ENCODE data around the gene CPPED1.
"Not testable (repeated sequence)": the region's sequence is repeated elsewhere in the genome, so short reads cannot be mapped to it uniquely, and the experiment has no call there.

Gene CPPED1

DNA sequence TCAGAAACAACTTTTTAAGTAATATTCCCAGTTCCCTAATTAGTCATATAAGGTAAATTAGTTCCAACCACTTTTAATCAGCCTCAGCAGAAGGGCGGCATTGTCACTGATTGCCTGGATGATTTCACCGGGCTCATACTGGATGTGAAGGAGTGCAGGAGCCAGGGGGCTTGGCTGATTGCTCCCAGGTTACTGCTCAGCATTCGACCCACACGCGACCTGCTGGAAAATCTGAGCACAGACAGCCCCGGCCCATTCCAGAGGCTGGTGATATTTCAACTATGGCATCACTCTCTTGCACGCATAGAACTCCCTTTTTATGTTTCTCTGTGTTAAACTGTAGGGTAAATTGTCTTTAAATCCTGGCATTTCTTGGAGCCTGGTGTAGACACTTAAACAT is 34.2 kb downstream of the CPPED1 start:
- DNase-seq (ENCODE audit: low read depth in 2 of 3, low spot score in 2 of 3): no peak

- no peak for DNase-seq (ENCODE audit: low read depth in 2 of 3, low spot score in 2 of 3)
Measured at GRCh38 chr16:12767897-12768296, 35.8 kb downstream of the CPPED1 start.

- DNase-seq (ENCODE audit: low read depth in 2 of 3, low spot score in 2 of 3): no peak
Measured at GRCh38 chr16:12766853-12767252, 36.8 kb downstream of the CPPED1 start.

DNA sequence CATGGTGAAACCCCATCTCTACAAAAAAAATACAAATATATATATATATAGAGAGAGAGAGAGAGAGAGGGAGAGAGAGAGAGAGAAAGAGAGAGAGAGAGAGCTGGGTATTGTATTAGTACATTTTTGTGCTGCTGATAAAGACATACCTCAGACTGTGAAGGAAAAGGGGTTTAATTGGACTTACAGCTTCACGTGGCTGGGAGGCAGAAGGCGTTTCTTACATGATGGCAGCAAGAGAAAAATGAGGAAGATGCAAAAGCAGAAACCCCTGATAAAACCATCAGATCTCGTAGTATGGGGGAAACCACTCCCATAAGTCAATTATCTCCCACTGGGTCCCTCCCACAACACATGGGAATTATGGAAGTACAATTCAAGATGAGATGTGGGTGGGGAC is 37.5 kb downstream of the CPPED1 start:
- not testable (repeated sequence) for DNase-seq (ENCODE audit: low read depth in 2 of 3, low spot score in 2 of 3)

DNA sequence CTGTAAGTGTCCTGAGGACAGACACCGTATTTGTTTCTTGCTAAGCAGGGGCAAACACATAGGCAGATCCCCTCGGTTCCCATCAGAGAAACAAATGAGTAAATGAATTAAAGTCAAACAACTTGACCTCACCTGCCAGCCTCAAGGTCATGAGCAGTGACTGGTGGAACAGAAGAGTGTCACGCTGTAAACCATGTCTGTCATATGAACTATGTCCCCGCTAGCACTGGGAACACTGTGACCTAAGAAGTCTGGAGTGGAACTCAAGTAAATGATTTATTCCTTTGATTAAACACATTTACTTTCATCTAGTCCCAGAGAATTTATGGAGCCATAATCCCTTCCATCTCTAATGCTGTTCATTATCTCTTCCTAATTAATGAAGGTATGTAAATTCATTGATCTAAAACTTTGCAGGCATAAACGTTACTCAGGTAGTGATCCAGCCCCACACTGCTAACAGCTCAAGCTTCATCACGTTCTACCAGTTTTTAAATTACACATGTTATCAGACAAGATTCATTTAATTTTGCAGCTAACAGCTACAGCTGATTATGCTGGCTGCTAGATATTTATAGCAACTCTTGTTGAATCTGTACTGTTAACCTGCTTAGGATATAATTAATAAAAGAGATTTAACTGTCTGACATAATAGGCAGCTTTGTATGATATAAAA is 38.7 kb downstream of the CPPED1 start:
- no peak for DNase-seq (ENCODE audit: low read depth in 2 of 3, low spot score in 2 of 3)

DNA sequence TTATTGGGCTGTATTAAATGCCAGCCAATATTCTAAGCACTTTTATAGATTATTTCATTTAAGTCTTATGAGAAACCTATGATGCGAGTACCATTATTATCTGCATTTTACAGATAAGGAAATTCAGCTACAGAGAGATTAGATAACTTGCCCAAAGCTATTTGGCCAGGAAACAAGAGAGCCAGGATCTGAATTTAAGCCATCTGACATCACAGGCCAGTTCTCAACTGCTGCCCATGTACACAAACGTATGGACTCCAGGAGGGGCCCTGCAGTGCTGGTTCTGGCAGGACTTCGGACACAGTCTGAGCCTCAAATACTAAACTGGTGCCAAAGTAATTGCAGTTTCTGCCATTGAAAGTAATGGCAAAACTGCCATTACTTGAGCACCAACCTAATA is 40.2 kb downstream of the CPPED1 start:
- DNase-seq (ENCODE audit: low read depth in 2 of 3, low spot score in 2 of 3): no peak

DNA sequence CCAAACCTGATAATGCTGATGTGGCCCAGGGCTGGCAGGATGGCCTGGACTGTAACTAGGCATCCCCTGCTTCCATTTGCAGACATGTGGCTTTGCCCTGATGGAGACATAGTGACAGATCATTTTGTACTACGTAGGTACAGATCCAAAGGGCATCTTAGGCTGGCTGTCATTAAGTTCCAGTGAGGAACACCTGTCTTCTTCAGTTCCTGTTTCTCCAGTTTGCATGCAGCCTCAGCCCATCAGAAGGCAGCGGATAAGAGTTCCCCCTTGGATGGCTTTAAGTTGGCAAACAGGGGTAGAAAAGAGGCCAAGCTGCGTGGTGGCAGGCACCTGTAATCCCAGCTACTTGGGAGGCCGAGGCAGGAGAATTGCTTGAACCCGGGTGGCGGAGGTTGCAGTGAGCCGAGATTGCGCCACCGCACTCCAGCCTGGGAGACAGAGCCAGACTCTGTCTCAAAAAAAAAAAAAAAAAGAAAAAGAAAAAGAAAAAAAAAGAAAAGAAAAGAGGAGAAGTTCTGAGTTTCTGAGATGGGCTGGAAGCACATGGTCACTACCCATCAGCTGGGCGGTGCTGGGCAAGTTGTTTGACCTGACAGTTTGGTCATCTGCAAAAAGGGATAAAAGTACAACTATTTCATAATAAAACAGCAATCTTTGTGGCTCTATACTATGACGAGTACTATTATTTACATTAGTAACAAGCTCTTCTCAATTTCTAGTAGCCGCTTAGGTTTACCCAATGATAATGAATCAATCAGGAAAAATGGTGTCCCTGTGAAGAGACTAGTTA is 42.7 kb downstream of the CPPED1 start:
- DNase-seq (ENCODE audit: low read depth in 2 of 3, low spot score in 2 of 3): no peak

- no peak for DNase-seq (ENCODE audit: low read depth in 2 of 3, low spot score in 2 of 3)
Measured at GRCh38 chr16:12758670-12759558, 44.8 kb downstream of the CPPED1 start.

GRCh38 chr16:12758031-12758669 is 45.5 kb downstream of the CPPED1 start:
- no peak for DNase-seq (ENCODE audit: low read depth in 2 of 3, low spot score in 2 of 3)

DNA sequence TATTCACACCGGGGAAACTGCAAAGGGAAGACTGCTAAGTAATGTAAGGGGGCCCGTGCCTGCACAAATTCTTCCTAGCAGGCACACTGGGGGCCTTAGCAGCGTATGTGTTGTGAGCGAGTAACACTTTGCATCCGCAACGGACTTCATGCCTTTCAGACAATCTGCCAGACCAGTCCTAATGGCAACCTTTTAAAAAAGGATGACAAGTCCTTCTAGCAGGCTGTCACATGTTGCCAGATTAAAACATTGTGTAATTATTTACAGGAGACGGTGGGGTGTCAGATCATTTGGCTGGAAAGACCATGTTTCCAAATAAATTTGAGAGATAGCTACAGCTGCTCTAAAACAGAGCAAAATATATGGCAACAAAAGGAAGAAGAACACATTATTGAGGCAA is 46.1 kb downstream of the CPPED1 start:
- DNase-seq (ENCODE audit: low read depth in 2 of 3, low spot score in 2 of 3): no peak

DNA sequence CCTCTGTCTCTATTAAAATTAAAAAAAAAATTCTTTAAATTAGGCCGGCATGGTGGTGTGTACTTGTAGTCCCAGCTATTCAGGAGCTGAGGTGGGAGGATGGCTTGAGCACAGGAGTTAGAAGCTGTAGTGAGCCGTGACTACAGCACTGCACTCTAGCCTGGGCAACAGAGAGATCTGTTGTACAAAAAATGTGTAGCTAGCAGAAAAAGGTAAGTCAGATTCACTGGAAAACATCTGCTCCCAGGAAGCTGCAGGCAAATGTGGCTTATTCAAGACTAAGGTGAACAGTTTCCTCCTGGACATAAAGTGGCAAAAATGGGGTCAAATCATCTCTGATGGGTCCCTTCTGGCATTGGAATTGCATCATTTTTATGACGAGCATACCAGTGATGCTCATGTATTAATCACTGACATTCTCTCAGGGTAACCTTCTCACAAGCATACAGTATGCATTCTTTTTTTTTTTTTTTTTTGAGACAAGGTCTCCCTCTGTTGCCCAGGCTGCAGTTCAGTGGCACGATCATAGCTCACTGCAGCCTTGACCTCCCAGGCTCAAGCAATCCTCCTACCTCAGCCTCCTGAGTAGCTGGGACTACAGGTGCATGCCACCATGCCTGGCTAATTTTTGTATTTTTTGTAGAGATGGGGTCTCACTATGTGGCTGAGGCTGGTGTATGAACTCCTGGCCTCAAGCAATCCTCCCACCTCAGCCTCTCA is 48.7 kb downstream of the CPPED1 start:
- no peak for DNase-seq (ENCODE audit: low read depth in 2 of 3, low spot score in 2 of 3)

DNA sequence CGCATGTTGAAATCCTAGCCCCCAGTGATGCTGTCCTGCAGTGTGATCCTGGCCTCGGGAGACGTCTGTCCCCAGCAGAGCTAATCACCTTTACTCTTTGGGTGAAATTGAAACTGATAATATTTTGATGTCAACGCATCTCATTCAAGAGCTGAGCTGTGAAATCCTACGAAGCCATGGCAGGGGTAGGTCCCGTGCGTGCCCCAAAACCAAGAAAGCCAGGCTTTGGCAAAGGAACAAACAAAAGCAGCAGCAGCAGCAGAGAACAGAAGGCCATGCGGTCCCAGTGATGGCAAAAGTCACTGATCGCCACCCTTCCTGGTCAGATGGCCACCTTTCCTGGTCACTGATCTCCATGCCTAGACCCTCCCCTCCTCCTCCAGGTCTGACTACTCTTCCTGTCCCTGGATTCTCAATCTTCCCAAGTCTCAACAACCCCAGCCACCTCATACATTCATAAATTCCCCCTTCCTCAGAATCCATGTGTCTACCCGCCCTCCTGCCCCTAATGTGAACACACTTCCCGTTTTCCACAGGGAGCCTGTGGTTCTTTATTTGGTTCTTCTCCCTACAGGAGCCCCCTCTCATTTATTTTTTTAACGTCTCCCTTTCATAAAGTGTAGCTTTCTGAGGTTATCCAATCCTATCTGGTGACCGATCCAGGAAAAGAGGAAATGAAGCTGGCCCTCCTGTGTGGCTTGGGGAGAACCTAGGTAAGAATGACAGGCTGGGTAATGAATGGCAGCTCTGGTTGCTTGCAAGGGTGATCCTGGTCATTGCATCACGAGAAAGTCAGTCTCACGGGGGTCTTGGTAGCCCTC is 50.3 kb downstream of the CPPED1 start:
- no peak for DNase-seq (ENCODE audit: low read depth in 2 of 3, low spot score in 2 of 3)

DNA sequence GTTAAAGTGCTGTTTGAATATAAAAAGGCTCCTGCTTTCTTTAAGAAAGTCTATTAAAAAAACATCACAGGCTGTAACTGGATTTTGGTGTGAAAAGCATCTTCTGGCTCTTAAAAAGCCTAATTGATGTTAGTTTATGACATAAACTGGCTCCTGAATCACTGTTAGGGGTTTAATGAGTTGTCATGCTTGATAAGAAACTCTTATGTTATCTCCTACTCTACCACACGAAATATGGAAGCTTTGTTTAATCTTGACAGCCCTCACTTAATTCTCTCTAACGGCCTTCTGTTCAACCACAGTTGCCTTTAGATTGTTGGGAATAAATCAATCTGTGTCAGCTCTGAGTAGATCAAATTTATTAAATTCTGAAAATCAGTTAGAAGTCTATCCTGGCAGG is 51.5 kb downstream of the CPPED1 start:
- no peak for DNase-seq (ENCODE audit: low read depth in 2 of 3, low spot score in 2 of 3)

- no peak for DNase-seq (ENCODE audit: low read depth in 2 of 3, low spot score in 2 of 3)
Measured at GRCh38 chr16:12750554-12750918, 53.2 kb downstream of the CPPED1 start.

DNA sequence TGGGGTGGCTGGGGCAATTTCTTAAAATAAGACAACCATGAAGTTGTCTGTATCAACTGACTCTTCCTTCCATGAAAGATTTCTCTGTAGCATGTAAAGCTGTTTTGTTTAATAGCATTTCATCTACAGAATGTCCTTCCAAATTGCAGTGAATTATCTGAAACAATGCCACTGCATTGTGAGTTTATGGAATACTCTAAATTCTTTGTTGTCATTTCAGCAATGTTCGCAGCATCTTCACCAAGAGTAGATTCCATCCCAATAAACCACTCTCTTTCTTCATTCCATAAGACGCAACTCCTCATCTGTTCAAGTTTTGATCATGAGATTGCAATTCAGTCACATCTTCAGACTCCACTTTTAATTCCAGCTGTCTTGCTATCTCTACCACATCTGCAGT is 54.6 kb downstream of the CPPED1 start:
- DNase-seq (ENCODE audit: low read depth in 2 of 3, low spot score in 2 of 3): no peak

DNA sequence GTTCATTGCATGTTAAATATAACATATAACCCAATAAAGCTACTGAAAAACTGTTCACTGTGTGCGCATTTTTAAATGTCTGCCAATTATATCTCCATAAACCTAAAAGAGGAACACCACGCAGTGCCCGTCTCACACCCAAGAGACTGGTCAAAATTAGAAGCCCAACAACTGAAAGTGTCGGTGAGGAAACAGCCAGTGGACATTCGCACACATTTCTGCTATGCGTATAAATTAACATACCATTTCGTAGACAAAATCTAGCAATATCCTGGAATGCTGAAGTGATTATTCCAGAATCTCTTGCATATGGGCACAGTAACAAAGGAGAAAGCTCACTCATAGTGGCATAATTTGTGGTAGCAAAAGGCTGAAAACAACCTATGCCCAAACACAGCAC is 55.9 kb downstream of the CPPED1 start:
- DNase-seq (ENCODE audit: low read depth in 2 of 3, low spot score in 2 of 3): no peak

DNA sequence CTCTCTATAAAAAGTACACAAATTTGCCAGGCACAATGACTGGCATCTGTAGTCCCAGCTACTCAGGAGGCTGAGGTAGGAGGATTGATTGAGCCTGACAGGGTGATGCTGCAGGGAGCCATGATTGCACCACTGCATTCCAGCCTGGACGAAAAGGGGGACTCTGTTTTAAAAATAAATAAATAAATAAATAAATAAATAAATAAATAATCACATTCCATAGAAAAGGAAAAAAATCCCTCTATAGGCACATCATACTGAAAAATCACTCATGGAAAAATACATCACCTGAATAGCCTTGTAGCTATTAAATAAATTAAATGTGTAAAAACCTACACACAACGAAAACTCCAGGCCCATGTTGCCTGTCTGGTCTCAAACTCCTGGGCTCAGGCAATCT is 56.4 kb downstream of the CPPED1 start:
- no peak for DNase-seq (ENCODE audit: low read depth in 2 of 3, low spot score in 2 of 3)

GRCh38 chr16:12744860-12745259 is 58.8 kb downstream of the CPPED1 start:
- DNase-seq (ENCODE audit: low read depth in 2 of 3, low spot score in 2 of 3): no peak

DNA sequence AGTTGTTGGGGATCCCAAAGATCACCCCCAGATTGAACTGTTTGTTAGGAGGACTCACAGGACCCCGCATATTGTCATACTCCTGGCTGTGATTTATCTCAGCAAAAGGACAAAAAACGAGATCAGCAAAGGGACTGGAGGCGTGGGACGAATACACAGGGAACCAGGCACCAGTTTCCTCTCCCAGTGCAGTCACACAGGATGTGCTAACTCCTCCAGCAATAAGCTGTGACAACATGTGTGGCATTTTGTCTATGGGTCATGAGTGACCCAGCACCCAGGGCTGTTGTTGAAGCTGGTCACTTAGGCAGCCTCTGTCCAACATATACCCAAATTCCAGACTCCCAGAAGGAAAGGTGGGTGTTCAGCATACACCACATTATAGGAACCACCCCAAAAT is 60.9 kb downstream of the CPPED1 start:
- no peak for DNase-seq (ENCODE audit: low read depth in 2 of 3, low spot score in 2 of 3)

Measured in activated CD8-positive, alpha-beta memory T cell treated with anti-CD3 and anti-CD28 coated beads for 48 hours (primary cell).